Endodermal cell (in vitro differentiated cells): ENCODE measurements around the gene BCL2L11. TPM values are rescaled to one million over a fixed set of nuclear protein-coding genes. Genes with fewer than 3 reads are reported as not detected.

Experiments used
- DNase-seq: peaks from one replicate; pipeline ENCODE4 v3.0.0-alpha.2; 2017
- H3K27ac ChIP-seq: 2 replicates; pipeline ENCODE4 v1.5.1; 2013; ENCODE audit warnings: mild to moderate bottlenecking, low read depth, low read length, moderate library complexity
- H3K27me3 ChIP-seq: 2 replicates; pipeline ENCODE4 v1.6.1; 2013; ENCODE audit warnings: mild to moderate bottlenecking, low read length, moderate library complexity; ENCODE audit not compliant: insufficient read depth, control insufficient read depth, poor library complexity, severe bottlenecking
- H3K36me3 ChIP-seq: 2 replicates; pipeline ENCODE4 v1.7.0; 2013; ENCODE audit warnings: mild to moderate bottlenecking, low read length, moderate library complexity; ENCODE audit not compliant: control insufficient read depth, insufficient read depth
- H3K4me1 ChIP-seq: one replicate; pipeline ENCODE4 v1.7.0; 2013; ENCODE audit warnings: low read length; ENCODE audit not compliant: control insufficient read depth, insufficient read depth
- H3K4me3 ChIP-seq: 2 replicates; pipeline ENCODE4 v1.5.1; 2013; ENCODE audit warnings: mild to moderate bottlenecking, low read length, moderate library complexity
- H3K9ac ChIP-seq: 2 replicates; pipeline ENCODE4 v1.6.1; 2013; ENCODE audit warnings: mild to moderate bottlenecking, low read length, moderate library complexity; ENCODE audit not compliant: poor library complexity, severe bottlenecking; ENCODE audit errors: extremely low read depth
- H3K9me3 ChIP-seq: 2 replicates; pipeline ENCODE4 v1.6.1; 2013; ENCODE audit warnings: mild to moderate bottlenecking, low read length, moderate library complexity; ENCODE audit not compliant: control insufficient read depth
- H3K27ac Mint-ChIP-seq: 2 replicates; pipeline ENCODE4 v1.8.0; 2020; ENCODE audit warnings: mixed read lengths
- H3K27me3 Mint-ChIP-seq: 2 replicates; pipeline ENCODE4 v1.8.0; 2021; ENCODE audit warnings: mild to moderate bottlenecking, mixed read lengths; ENCODE audit not compliant: insufficient read depth
- H3K36me3 Mint-ChIP-seq: 2 replicates; pipeline ENCODE4 v1.8.0; 2020; ENCODE audit warnings: low read depth, mixed read lengths
- H3K4me1 Mint-ChIP-seq: 2 replicates; pipeline ENCODE4 v1.8.0; 2020; ENCODE audit warnings: mixed read lengths
- H3K4me3 Mint-ChIP-seq: 2 replicates; pipeline ENCODE4 v1.8.0; 2020; ENCODE audit warnings: mild to moderate bottlenecking, moderate library complexity, mixed read lengths
- H3K9me3 Mint-ChIP-seq: 2 replicates; pipeline ENCODE4 v1.8.0; 2020; ENCODE audit warnings: mild to moderate bottlenecking, mixed read lengths
- WGBS, 2 experiments: methylation state at CpG; one replicate each; pipeline versions ENCODE4 v1.1.5 to v1.1.7; 2013; ENCODE audit warnings: missing lambda C conversion rate in 2 of 2, mixed read lengths in 1 of 2; ENCODE audit not compliant: insufficient coverage in 1 of 2, insufficient read length in 1 of 2; 5-methylcytosine and 5-hydroxymethylcytosine counted together
- total RNA-seq, 2 donors: library from RNA; stranded (reverse); fragmentation: NEBNext Ultra II Directional in 1 of 2; extraction: Animal tissue kit (Norgen Biotek cat#: 25700) in 1 of 2; gene quantifications; 2 replicates in 1 of 2; 3 replicates in 1 of 2; pipeline ENCODE4 v1.2.1, GENCODE V29; 2021
- TF ChIP-seq, protein P1 (sequence below): fragments of 200-600 bp; sonication (generic); conservative IDR thresholded peaks from 2 replicates; pipeline ENCODE4 v1.5.0; 2021; ENCODE audit warnings: antibody characterized with exemption, mild to moderate bottlenecking

BCL2L11 gene
- total RNA-seq, 2 donors from 2014 or later, result 16.7 to 21.0 TPM

DNA sequence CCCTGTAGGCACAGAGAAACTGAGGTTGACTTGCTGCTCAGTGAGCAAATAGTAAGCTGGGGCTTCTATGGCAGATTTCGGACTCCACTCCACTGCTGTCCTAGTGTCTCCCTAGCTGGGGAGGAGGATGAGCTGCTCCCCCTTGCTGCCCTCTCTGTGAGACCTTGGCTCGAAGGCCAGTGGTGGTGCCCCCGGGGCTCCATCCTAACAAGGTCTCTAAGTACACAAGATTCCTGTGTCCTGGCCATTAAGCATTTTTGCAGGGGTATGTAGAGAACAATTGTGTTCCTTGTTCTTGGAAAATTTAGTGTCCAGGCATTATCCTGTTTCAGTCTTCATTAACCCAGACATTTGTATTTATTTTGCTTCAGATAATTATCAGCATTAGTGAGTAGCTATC is 21.3 kb upstream of the BCL2L11 start:
- Histone ChIP-seq H3K9me3 (no peaks in the 10 kb centered on the region), H3K27me3 (no peaks in the 10 kb centered on the region), H3K36me3 (no peaks in the 10 kb centered on the region), H3K27ac (no peak overlapping the region), H3K9ac (no peak overlapping the region), H3K4me1 (no peaks in the 10 kb centered on the region), H3K4me3 (no peak overlapping the region)
- Mint-ChIP-seq H3K9me3 (no peaks in the 10 kb centered on the region), H3K4me1 (peaks cover 7% of the 10 kb centered on the region), H3K27ac (no peak overlapping the region), H3K36me3 (no peaks in the 10 kb centered on the region), H3K27me3 (no peaks in the 10 kb centered on the region), H3K4me3 (no peak overlapping the region)
- TF ChIP-seq, protein P1, sequence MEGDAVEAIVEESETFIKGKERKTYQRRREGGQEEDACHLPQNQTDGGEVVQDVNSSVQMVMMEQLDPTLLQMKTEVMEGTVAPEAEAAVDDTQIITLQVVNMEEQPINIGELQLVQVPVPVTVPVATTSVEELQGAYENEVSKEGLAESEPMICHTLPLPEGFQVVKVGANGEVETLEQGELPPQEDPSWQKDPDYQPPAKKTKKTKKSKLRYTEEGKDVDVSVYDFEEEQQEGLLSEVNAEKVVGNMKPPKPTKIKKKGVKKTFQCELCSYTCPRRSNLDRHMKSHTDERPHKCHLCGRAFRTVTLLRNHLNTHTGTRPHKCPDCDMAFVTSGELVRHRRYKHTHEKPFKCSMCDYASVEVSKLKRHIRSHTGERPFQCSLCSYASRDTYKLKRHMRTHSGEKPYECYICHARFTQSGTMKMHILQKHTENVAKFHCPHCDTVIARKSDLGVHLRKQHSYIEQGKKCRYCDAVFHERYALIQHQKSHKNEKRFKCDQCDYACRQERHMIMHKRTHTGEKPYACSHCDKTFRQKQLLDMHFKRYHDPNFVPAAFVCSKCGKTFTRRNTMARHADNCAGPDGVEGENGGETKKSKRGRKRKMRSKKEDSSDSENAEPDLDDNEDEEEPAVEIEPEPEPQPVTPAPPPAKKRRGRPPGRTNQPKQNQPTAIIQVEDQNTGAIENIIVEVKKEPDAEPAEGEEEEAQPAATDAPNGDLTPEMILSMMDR, result no peak
- no peak for DNase-seq
- WGBS, 2 experiments, result 83 to 87% methylated on average over 1 to 3 of the region's 3 CpGs

DNA sequence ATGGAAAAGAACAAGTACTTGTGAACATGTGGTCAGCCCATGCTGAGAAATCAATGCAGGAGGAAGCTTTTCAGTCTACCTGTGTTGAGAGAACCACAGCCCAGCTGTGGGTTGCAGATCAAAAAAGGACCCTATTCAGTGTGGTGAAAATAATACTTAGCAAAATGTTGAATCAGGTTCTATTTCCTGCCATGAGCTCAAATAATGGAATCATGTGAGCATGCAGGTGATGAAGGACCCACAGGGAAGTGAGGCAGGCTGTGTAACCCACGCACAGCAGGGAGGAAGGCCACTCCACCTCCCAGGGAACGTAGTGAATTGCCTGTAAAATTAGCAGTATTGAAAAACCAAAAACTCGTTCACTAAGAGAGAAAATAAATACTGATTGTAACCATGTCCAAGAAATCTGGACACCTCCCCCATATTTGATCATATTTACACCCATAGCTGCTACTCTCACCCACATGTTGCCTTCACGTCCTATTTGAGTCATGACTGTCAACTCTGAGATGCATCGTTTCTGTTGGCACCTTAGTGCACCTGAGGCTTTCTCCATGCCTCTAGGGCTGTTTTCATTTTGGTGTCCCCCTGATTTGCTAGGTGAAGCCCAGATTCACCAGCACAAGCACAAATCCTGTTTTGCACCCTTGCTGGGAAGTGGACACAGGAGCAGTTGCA is 20.5 kb upstream of the BCL2L11 start:
- no peaks in the 10 kb centered on the region for H3K27me3 ChIP-seq
- 90 to 100% methylated on average over 3 to 5 of the region's 5 CpGs for WGBS, 2 experiments
- Mint-ChIP-seq H3K36me3 (no peaks in the 10 kb centered on the region), H3K27me3 (no peaks in the 10 kb centered on the region), H3K27ac (no peak overlapping the region), H3K4me3 (no peak overlapping the region), H3K4me1 (peaks cover 7% of the 10 kb centered on the region), H3K9me3 (no peaks in the 10 kb centered on the region)
- H3K4me3 ChIP-seq, result no peak overlapping the region
- no peak overlapping the region for H3K27ac ChIP-seq
- no peaks in the 10 kb centered on the region for H3K36me3 ChIP-seq
- H3K9ac ChIP-seq, result no peak overlapping the region
- H3K9me3 ChIP-seq, result no peaks in the 10 kb centered on the region
- TF ChIP-seq, protein P1, result no peak
- no peak for DNase-seq
- no peaks in the 10 kb centered on the region for H3K4me1 ChIP-seq

DNA sequence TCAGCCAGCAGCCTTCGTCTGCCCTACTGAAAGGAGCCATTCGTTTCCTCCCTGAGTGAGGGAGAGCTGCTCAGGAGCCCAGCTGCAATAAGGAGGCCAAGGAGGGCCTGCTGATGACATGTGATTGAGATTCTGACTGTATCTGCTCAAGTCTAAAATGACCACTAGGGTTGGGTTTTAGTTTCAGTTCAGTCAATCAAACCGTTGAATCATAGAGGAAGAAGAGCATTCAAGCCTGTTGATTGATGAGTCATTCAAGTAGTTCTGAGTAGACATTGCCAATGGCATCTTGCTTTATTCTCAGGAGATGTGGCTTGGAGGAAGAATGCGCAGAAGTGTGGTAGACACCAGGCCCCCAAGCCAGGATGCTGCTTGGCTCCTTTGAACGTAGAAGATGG is 19.9 kb upstream of the BCL2L11 start:
- Histone ChIP-seq H3K36me3 (no peaks in the 10 kb centered on the region), H3K9ac (no peak overlapping the region), H3K4me1 (no peaks in the 10 kb centered on the region), H3K9me3 (no peaks in the 10 kb centered on the region), H3K27ac (no peak overlapping the region), H3K27me3 (no peaks in the 10 kb centered on the region), H3K4me3 (no peak overlapping the region)
- TF ChIP-seq, protein P1, result peak; percentile 28
- no peaks in the 10 kb centered on the region for H3K27me3 Mint-ChIP-seq
- H3K9me3 Mint-ChIP-seq, result no peaks in the 10 kb centered on the region
- no peaks in the 10 kb centered on the region for H3K36me3 Mint-ChIP-seq
- no peak overlapping the region for H3K4me3 Mint-ChIP-seq
- WGBS, 2 experiments, result 90 to 92% methylated on average over 3 to 5 of the region's 5 CpGs
- DNase-seq, result no peak
- H3K27ac Mint-ChIP-seq, result no peak overlapping the region
- peaks cover 3% of the 10 kb centered on the region for H3K4me1 Mint-ChIP-seq
